ENCODE measurements around the gene NEU2. TPM values are rescaled to one million over a fixed set of nuclear protein-coding genes. Genes with fewer than 3 reads are reported as not detected.

NEU2 gene
- total RNA-seq, 1 donor from 2014 or later, result not detected

DNA sequence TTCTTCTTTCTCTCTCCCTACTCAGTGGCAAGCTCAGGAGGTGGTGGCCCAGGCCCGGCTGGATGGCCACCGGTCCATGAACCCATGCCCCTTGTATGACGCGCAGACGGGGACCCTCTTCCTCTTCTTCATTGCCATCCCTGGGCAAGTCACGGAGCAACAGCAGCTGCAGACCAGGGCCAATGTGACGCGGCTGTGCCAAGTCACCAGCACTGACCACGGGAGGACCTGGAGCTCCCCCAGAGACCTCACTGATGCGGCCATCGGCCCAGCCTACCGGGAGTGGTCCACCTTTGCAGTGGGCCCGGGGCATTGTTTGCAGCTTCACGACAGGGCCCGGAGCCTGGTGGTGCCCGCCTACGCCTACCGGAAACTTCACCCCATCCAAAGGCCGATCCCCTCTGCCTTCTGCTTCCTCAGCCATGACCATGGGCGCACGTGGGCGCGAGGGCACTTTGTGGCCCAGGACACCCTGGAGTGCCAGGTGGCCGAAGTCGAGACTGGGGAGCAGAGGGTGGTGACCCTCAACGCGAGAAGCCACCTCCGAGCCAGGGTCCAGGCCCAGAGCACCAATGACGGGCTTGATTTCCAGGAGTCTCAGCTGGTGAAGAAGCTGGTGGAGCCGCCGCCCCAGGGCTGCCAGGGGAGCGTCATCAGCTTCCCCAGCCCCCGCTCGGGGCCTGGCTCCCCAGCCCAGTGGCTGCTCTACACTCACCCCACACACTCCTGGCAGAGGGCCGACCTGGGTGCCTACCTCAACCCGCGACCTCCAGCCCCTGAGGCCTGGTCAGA, 1.8 kb downstream of the NEU2 start:
- H3K4me3 Mint-ChIP-seq (ENCODE audit: unreplicated experiment), result no peak overlapping the region
- H3K4me1 Mint-ChIP-seq (ENCODE audit: unreplicated experiment), result peaks cover 2% of the 10 kb centered on the region
- H3K9me3 Mint-ChIP-seq (ENCODE audit: unreplicated experiment), result peaks cover 5% of the 10 kb centered on the region
- no peak overlapping the region for H3K27ac Mint-ChIP-seq (ENCODE audit: unreplicated experiment)
- no peak for DNase-seq (ENCODE audit: extremely low spot score, unreplicated experiment)
- H3K36me3 Mint-ChIP-seq (ENCODE audit: unreplicated experiment), result no peaks in the 10 kb centered on the region
- no peaks in the 10 kb centered on the region for H3K27me3 Mint-ChIP-seq (ENCODE audit: unreplicated experiment)
- TF ChIP-seq, protein P1, sequence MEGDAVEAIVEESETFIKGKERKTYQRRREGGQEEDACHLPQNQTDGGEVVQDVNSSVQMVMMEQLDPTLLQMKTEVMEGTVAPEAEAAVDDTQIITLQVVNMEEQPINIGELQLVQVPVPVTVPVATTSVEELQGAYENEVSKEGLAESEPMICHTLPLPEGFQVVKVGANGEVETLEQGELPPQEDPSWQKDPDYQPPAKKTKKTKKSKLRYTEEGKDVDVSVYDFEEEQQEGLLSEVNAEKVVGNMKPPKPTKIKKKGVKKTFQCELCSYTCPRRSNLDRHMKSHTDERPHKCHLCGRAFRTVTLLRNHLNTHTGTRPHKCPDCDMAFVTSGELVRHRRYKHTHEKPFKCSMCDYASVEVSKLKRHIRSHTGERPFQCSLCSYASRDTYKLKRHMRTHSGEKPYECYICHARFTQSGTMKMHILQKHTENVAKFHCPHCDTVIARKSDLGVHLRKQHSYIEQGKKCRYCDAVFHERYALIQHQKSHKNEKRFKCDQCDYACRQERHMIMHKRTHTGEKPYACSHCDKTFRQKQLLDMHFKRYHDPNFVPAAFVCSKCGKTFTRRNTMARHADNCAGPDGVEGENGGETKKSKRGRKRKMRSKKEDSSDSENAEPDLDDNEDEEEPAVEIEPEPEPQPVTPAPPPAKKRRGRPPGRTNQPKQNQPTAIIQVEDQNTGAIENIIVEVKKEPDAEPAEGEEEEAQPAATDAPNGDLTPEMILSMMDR (IDR thresholded peaks at IDR 0.05), result no peak

- Mint-ChIP-seq H3K27ac (ENCODE audit: unreplicated experiment) (no peak overlapping the region), H3K4me1 (ENCODE audit: unreplicated experiment) (peaks cover 4% of the 10 kb centered on the region), H3K27me3 (ENCODE audit: unreplicated experiment) (peaks cover 5% of the 10 kb centered on the region), H3K4me3 (ENCODE audit: unreplicated experiment) (no peak overlapping the region), H3K9me3 (ENCODE audit: unreplicated experiment) (peaks cover 5% of the 10 kb centered on the region), H3K36me3 (ENCODE audit: unreplicated experiment) (no peaks in the 10 kb centered on the region)
- no peak for DNase-seq (ENCODE audit: extremely low spot score, unreplicated experiment)
- TF ChIP-seq, protein P1 (IDR thresholded peaks at IDR 0.05), result no peak
Observed at GRCh38 chr2:233035426-233036161, 3.1 kb downstream of the NEU2 start.

DNA sequence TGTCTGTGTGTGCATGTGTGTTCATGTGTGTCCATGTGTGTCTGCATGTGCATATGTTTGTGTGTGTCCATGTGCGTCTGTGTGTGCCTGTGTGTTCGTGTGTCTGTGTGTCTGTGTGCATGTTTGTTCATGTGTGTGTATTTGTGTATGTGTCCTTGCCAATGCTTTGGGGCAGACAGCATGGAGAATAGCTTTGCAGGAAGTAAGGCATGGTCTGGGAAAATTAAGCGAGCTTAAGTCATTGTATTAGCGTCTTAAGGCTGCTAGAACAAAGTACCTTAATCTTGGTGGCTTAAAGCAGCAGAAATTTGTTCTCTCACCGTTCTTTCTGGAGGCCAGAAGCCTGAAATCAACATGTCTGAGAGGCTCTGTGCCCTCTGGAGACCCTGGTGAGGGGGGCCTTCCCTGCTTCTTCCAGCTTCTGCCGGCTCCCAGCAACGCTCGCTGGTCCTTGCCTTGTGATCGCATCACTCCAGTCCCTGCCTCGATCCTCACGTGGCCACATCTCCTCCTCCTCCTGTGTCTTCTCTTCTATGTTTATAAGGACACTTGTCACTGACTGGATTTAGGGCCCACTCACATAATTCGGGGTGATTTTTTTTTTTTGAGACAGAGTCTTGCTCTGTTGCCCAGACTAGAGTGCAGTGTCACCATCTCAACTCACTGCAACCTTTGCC, 3.8 kb downstream of the NEU2 start:
- peaks cover 8% of the 10 kb centered on the region for H3K27me3 Mint-ChIP-seq (ENCODE audit: unreplicated experiment)

DNA sequence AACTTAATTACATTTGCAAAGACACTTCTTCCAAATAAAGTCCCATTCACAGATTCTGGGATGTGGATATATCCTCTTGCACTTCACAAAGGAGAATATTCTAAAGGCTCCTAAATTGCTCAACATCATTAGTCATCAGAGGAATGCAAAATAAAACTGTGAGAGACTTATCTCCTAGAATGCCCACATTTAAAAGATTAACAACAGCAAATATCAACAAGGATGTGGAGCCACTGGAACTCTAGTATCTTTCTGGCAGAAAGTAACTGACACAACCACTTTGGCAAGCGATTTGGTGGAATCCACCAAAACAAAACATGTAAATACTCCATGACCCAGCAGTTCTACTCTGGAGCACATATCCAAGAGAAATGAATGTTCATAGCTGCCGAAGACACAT, 4.6 kb downstream of the NEU2 start:
- Mint-ChIP-seq H3K4me3 (ENCODE audit: unreplicated experiment) (no peak overlapping the region), H3K27me3 (ENCODE audit: unreplicated experiment) (peaks cover 12% of the 10 kb centered on the region), H3K9me3 (ENCODE audit: unreplicated experiment) (peaks cover 5% of the 10 kb centered on the region), H3K4me1 (ENCODE audit: unreplicated experiment) (peaks cover 4% of the 10 kb centered on the region), H3K36me3 (ENCODE audit: unreplicated experiment) (no peaks in the 10 kb centered on the region), H3K27ac (ENCODE audit: unreplicated experiment) (no peak overlapping the region)
- no peak for DNase-seq (ENCODE audit: extremely low spot score, unreplicated experiment)
- TF ChIP-seq, protein P1 (IDR thresholded peaks at IDR 0.05), result no peak

More for the DNA sequence above, 3.8 kb downstream of the NEU2 start:
- Mint-ChIP-seq H3K9me3 (ENCODE audit: unreplicated experiment) (peaks cover 5% of the 10 kb centered on the region), H3K36me3 (ENCODE audit: unreplicated experiment) (no peaks in the 10 kb centered on the region), H3K4me3 (ENCODE audit: unreplicated experiment) (no peak overlapping the region), H3K27ac (ENCODE audit: unreplicated experiment) (no peak overlapping the region), H3K4me1 (ENCODE audit: unreplicated experiment) (peaks cover 4% of the 10 kb centered on the region)
- DNase-seq (ENCODE audit: extremely low spot score, unreplicated experiment), result no peak
- TF ChIP-seq, protein P1 (IDR thresholded peaks at IDR 0.05), result no peak

Measured in osteocyte (in vitro differentiated cells).